B cell (primary cell): ENCODE measurements around the gene ZFYVE21. TPM values are rescaled to one million over a fixed set of nuclear protein-coding genes. Genes with fewer than 3 reads are reported as not detected.

Source experiments
- ATAC-seq: fragments of 200-7000 bp; cut with Tn5 transposase; one replicate; pipeline ENCODE4 v1.10.0; 2021; ENCODE audit warnings: low read depth, mild to moderate bottlenecking, moderate number of reproducible peaks, moderate library complexity
- CTCF ChIA-PET: fragments of 350-600 bp; sonication (Branson Sonifier 250); formaldehyde crosslinking; loops from one replicate; lab custom pipeline; 2021; ENCODE audit warnings: antibody characterized with exemption, inconsistent platforms; lab: Charles Lee
- POLR2A ChIA-PET: fragments of 350-600 bp; sonication (Branson Sonifier 250); formaldehyde crosslinking; loops from one replicate; lab custom pipeline; 2021; ENCODE audit warnings: antibody characterized with exemption; lab: Charles Lee
- DNase-seq: peaks from one replicate; pipeline ENCODE4 v3.0.0; 2013
- H2AFZ ChIP-seq: 2 replicates; pipeline ENCODE4 v1.6.1; 2012; ENCODE audit warnings: mild to moderate bottlenecking, low read depth, low read length; ENCODE audit not compliant: insufficient read depth, poor library complexity, severe bottlenecking
- H3K27ac ChIP-seq, 2 donors: 1 replicate in 1 of 2; 2 replicates in 1 of 2; pipeline ENCODE4 v1.5.1; 2012 to 2013; ENCODE audit warnings: low read length in 2 of 2, mild to moderate bottlenecking in 2 of 2, moderate library complexity in 1 of 2
- H3K27me3 ChIP-seq, 4 experiments: fragments of 200-600 bp in 1 of 4; sonication (generic) in 1 of 4; replicated peaks in 1 of 4; 1 replicate in 2 of 4; 2 replicates in 2 of 4; pipeline versions ENCODE4 v1.6.1 to v1.7.0; 2013 to 2016; ENCODE audit warnings: low read length in 3 of 4, mild to moderate bottlenecking in 2 of 4, mixed read lengths in 1 of 4, moderate library complexity in 1 of 4; ENCODE audit not compliant: insufficient read depth in 4 of 4, control insufficient read depth in 3 of 4; ENCODE audit errors: control extremely low read depth in 1 of 4
- H3K36me3 ChIP-seq, 2 experiments: replicated peaks in 1 of 2; 1 replicate in 1 of 2; 2 replicates in 1 of 2; pipeline versions ENCODE4 v1.6.1 to v1.7.1; 2013; ENCODE audit warnings: low read length in 1 of 2; ENCODE audit not compliant: insufficient read depth in 2 of 2, control insufficient read depth in 1 of 2; ENCODE audit errors: control extremely low read depth in 1 of 2, extremely low read depth in 1 of 2
- H3K4me1 ChIP-seq, 2 donors: fragments of 200-600 bp in 1 of 2; sonication (generic) in 1 of 2; 1 replicate in 1 of 2; 2 replicates in 1 of 2; pipeline versions ENCODE4 v1.5.1 to v1.6.1; 2013 to 2017; ENCODE audit warnings: low read length in 2 of 2; ENCODE audit not compliant: control insufficient read depth in 2 of 2, insufficient read depth in 2 of 2
- H3K4me2 ChIP-seq: replicated peaks from 2 replicates; pipeline ENCODE3; 2012; ENCODE audit warnings: mild to moderate bottlenecking, low read depth, low read length; ENCODE audit not compliant: poor library complexity, severe bottlenecking
- H3K4me3 ChIP-seq, 5 experiments: fragments of 200-600 bp in 1 of 5; sonication (generic) in 1 of 5; 1 replicate in 3 of 5; 2 replicates in 2 of 5; pipeline versions ENCODE4 v1.5.1 to v1.7.0; 2011 to 2016; ENCODE audit warnings: low read length in 4 of 5, mild to moderate bottlenecking in 4 of 5, low read depth in 2 of 5, control low read depth in 1 of 5, moderate library complexity in 1 of 5; ENCODE audit not compliant: insufficient read depth in 1 of 5; ENCODE audit errors: control extremely low read depth in 1 of 5, extremely low read depth in 1 of 5
- H3K79me2 ChIP-seq: fragments of 200-600 bp; sonication (generic); one replicate; pipeline ENCODE4 v1.6.0; 2016; ENCODE audit warnings: low read length; ENCODE audit not compliant: control insufficient read depth, insufficient read depth
- H3K9ac ChIP-seq: fragments of 200-600 bp; sonication (generic); 2 replicates; pipeline ENCODE4 v1.6.1; 2017; ENCODE audit warnings: mild to moderate bottlenecking, low read length, moderate library complexity
- H3K9me3 ChIP-seq, 3 donors: one replicate each; pipeline versions ENCODE4 v1.6.1 to v1.7.1; 2013; ENCODE audit warnings: low read length in 2 of 3; ENCODE audit not compliant: control insufficient read depth in 2 of 3, insufficient read depth in 1 of 3; ENCODE audit errors: control extremely low read depth in 1 of 3
- H4K20me1 ChIP-seq: 2 replicates; pipeline ENCODE4 v1.6.0; 2012; ENCODE audit warnings: mild to moderate bottlenecking, low read length; ENCODE audit not compliant: insufficient read depth, control insufficient read depth, poor library complexity, severe bottlenecking
- H3K27ac Mint-ChIP-seq: one replicate; pipeline ENCODE4 v1.8.0; 2021; ENCODE audit warnings: mixed read lengths
- H3K27me3 Mint-ChIP-seq: one replicate; pipeline ENCODE4 v1.8.0; 2021; ENCODE audit warnings: mixed read lengths
- H3K4me1 Mint-ChIP-seq: one replicate; pipeline ENCODE4 v1.8.0; 2021; ENCODE audit warnings: mixed read lengths
- H3K4me3 Mint-ChIP-seq: one replicate; pipeline ENCODE4 v1.8.0; 2021; ENCODE audit warnings: mixed read lengths
- H3K9me3 Mint-ChIP-seq: one replicate; pipeline ENCODE4 v1.8.0; 2022; ENCODE audit warnings: mixed read lengths; ENCODE audit not compliant: insufficient read depth
- CTCF ChIP-seq: fragments of 200-600 bp; IDR thresholded peaks from one replicate; pipeline ENCODE4 v1.8.0; 2022; ENCODE audit warnings: antibody characterized with exemption, mild to moderate bottlenecking
- EZH2 ChIP-seq: IDR thresholded peaks from 2 replicates; pipeline ENCODE4 v1.6.1; 2012; ENCODE audit warnings: borderline replicate concordance, low read depth, mild to moderate bottlenecking, moderate library complexity, low read length; ENCODE audit not compliant: insufficient read depth, poor library complexity, severe bottlenecking
- WGBS: methylation state at CpG from one replicate; pipeline ENCODE4 v1.1.5; 2013; ENCODE audit warnings: missing lambda C conversion rate; ENCODE audit not compliant: insufficient coverage; 5-methylcytosine and 5-hydroxymethylcytosine counted together
- intact Hi-C: fragments of 100-400 bp; cut with micrococcal nuclease; formaldehyde crosslinking; loops from one replicate; pipeline ENCODE4 v1.10.0; 2022
- polyA plus RNA-seq: library from polyadenylated mRNA; depleted of rRNA; stranded (reverse); fragments of >200 nt; gene quantifications from 2 replicates; pipeline ENCODE4 v1.2.3, GENCODE V29; 2012
- total RNA-seq, 2 donors: library from RNA; stranded (reverse); fragments of 120-200 nt in 1 of 2; gene quantifications; 1 replicate in 1 of 2; 2 replicates in 1 of 2; pipeline versions ENCODE4 v1.2.3 to v1.2.4, GENCODE V29; 2013 to 2022

Gene ZFYVE21
- total and polyA plus RNA-seq, 2 donors (not counting 1 experiment from before 2014, with no cell fraction given): 17.0 to 18.6 TPM

- Histone ChIP-seq H3K27ac (no peak overlapping the region), H3K9ac (no peak overlapping the region), H3K4me3 (no peak overlapping the region), H3K4me2 (no peak overlapping the region), H2AFZ (no peak overlapping the region), H3K79me2 (peaks cover 11% of the 10 kb centered on the region), H3K36me3 (peaks cover 0 to 46% of the 10 kb centered on the region in 2 experiments), H3K27me3 (no peaks in the 10 kb centered on the region), H3K9me3 (no peaks in the 10 kb centered on the region), H4K20me1 (peaks cover 33% of the 10 kb centered on the region), H3K4me1 (peaks cover 34 to 42% of the 10 kb centered on the region in 2 donors)
- TF ChIP-seq EZH2: no peak
- no peak for TF ChIP-seq CTCF
- no peak overlapping the region for H3K27ac Mint-ChIP-seq
- ChIA-PET POLR2A (no interaction called here), CTCF (no interaction called here)
- H3K27me3 Mint-ChIP-seq: no peaks in the 10 kb centered on the region
- intact Hi-C loops: no loop called here
- peaks cover 38% of the 10 kb centered on the region for H3K4me1 Mint-ChIP-seq
- no peaks in the 10 kb centered on the region for H3K9me3 Mint-ChIP-seq
- WGBS: 86% methylated on average over 18 of the region's 24 CpGs
- ATAC-seq: no peak
- H3K4me3 Mint-ChIP-seq: no peak overlapping the region
- DNase-seq: no peak
These were observed 11.9 kb upstream of the ZFYVE21 start for GRCh38 chr14:103703433-103704385.

- H3K79me2 ChIP-seq: peaks cover 10% of the 10 kb centered on the region
- H3K9me3 ChIP-seq: no peaks in the 10 kb centered on the region
- H2AFZ ChIP-seq: no peak overlapping the region
- Mint-ChIP-seq H3K4me1 (peaks cover 29% of the 10 kb centered on the region), H3K27me3 (no peaks in the 10 kb centered on the region), H3K9me3 (no peaks in the 10 kb centered on the region), H3K4me3 (no peak overlapping the region), H3K27ac (no peak overlapping the region)
- peaks cover 23% of the 10 kb centered on the region for H4K20me1 ChIP-seq
- TF ChIP-seq CTCF (no peak), EZH2 (no peak)
- intact Hi-C loops: no loop called here
- ChIA-PET CTCF (interaction anchor here (1.1 kb wide), 1 partner anchor 24 kb away, joined by 3 read pairs; no protein-coding TSS in a partner anchor), POLR2A (no interaction called here)
- H3K4me3 ChIP-seq: no peak overlapping the region
- H3K4me2 ChIP-seq: no peak overlapping the region
- DNase-seq (no peak), ATAC-seq (no peak)
- H3K27me3 ChIP-seq: no peaks in the 10 kb centered on the region
- H3K4me1 ChIP-seq: peaks cover 24 to 32% of the 10 kb centered on the region in 2 donors
- no peak overlapping the region for H3K9ac ChIP-seq
- 69% methylated on average over 12 of the region's 13 CpGs for WGBS
- H3K27ac ChIP-seq: no peak overlapping the region
- H3K36me3 ChIP-seq: peaks cover 0 to 36% of the 10 kb centered on the region in 2 experiments
These were observed 10.9 kb upstream of the ZFYVE21 start for GRCh38 chr14:103704708-103705107.
